ENCODE measurements around the gene PRCP.
"Not testable (repeated sequence)": the region's sequence is repeated elsewhere in the genome, so short reads cannot be mapped to it uniquely, and the experiment has no call there.

The PRCP gene

DNA sequence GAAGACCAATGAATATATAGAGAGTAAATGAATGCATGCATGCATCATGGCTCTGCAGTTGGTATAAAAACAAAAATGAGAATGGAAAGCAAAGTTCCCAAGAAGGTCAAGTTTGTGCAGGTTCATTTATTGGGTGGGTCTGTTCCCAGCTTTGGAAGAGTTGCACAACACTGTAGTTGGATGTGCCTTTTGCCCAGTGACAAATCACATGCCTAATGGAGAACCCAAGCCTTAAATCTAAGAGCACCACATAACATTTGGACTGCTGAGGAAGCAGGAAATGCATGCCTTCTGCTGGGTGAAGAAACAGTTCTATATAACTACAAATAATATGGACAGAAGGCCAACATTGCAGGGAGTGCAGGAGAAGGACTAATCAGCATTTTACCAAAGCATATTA, 30.6 kb downstream of the PRCP start:
- no peak for DNase-seq

- peak; percentile 94 for DNase-seq
These were observed 32.6 kb downstream of the PRCP start for GRCh38 chr11:82867495-82868082.

DNA sequence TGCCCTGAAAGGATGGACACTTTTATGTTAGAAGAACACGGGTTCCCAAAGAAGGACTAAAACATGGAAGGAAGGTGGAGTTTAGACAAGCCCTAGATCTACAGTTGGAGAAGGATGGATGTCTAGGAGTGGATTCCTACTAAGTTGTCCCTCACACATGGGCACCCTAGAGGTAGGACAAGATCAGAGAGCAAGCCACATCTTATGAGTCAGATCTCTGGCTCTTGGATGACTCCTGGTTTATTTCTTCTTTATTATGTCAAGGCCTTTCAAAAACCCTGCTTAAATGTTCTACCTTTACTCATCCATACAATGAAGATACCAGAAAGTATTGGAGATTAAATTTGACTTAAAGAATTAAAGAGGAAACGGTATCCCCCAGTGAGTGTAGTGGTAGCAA, 34.4 kb downstream of the PRCP start:
- no peak for DNase-seq

- DNase-seq, result peak; percentile 86
These were observed 36.0 kb downstream of the PRCP start for GRCh38 chr11:82864268-82864667.

GRCh38 chr11:82863209-82863608, 37.0 kb downstream of the PRCP start:
- no peak for DNase-seq

DNA sequence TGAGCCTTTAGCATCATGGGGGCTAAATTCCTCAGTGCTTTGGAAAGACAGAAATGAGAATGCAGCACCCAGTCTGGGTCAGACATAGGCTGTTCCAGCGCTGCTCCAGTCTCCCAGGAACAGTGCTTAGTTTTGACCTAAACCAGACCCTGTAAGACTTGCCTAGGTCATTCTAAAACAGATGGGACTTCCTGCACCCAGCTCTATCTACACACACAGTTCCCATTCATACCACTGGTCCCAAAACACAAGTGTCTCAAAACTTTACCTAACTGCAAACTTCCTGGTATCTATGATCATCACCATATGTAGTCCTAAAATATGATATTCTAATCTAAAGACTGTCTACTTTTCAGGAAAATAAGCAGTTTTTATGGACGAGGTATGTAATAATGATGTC, 37.9 kb downstream of the PRCP start:
- DNase-seq, result no peak

DNA sequence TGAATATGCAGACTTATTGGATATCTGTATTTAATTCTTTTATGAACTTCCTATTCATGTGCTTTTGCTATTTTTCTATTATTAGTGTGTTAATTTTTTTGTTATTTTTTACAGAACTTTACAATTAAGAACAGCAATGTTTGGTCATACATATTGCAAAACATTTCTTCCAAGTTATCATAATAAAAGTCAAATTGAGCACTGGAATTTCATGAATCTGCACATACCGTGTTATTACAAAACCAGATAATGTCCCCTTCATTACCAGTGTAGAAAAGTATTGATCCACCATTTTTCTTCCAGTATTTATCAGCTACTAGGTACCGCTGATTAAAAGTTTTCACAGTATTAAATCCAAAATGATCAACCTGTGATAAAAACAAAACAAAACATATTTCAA, 40.5 kb downstream of the PRCP start:
- DNase-seq, result no peak

- DNase-seq, result no peak
These were observed 41.6 kb downstream of the PRCP start for GRCh38 chr11:82858556-82859091.

DNA sequence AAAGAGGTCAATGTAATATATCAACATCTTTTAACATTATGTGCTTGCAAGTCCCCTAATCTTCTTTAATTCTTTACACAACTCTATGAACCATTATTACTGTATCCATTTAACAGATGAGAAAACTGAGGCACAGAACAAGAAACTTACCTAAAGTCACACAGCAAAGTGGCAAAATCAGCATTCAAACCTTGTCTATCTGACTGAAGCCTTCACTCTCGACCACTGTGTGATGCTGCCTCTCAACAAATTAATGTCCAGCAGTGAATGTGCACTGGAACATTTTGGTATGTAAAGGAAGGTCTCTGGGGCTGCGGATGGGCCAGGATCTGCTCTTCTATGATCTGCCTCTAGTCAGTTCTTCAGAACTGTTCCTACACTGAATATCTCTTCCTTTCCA, 42.1 kb downstream of the PRCP start:
- no peak for DNase-seq

DNA sequence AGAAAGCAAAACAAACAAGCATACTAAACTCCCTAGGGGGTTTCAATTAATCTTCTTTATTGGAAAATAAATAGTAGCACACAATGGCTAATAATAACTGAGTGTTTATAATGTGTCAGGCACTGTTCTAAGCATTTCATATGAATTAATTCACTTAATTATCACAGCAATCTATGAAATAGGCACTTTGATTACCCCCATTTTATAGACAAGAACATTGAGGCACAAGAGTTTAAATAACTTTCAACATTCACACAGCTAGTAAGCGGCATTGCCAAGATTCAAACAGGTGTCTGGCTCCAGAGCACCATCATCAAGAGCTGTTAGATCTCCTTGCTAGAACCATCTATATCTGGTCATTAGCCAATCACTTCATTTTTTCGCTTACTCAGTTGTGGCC, 43.1 kb downstream of the PRCP start:
- DNase-seq, result no peak

- DNase-seq, result no peak
These were observed 44.6 kb downstream of the PRCP start for GRCh38 chr11:82855616-82856015.

- not testable (repeated sequence) for DNase-seq
These were observed 45.3 kb downstream of the PRCP start for GRCh38 chr11:82854916-82855315.

DNA sequence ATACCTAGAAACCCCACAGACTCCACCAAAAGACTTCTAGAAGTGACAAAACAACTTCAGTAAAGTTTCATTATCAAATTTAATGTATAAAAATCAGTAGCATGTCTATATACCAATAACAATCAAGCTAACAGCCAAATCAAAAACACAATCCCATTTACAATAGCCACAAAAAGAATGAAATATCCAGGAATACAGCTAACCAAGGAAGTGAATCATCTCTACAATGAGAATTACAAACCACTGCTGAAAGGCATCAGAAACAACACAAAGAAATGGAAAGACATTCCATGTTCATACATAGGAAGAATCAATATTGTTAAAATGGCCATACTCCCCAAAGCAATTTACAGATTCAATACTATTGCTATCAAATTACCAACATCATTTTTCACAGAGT, 46.0 kb downstream of the PRCP start:
- no peak for DNase-seq

GRCh38 chr11:82848829-82849228, 51.4 kb downstream of the PRCP start:
- no peak for DNase-seq

DNA sequence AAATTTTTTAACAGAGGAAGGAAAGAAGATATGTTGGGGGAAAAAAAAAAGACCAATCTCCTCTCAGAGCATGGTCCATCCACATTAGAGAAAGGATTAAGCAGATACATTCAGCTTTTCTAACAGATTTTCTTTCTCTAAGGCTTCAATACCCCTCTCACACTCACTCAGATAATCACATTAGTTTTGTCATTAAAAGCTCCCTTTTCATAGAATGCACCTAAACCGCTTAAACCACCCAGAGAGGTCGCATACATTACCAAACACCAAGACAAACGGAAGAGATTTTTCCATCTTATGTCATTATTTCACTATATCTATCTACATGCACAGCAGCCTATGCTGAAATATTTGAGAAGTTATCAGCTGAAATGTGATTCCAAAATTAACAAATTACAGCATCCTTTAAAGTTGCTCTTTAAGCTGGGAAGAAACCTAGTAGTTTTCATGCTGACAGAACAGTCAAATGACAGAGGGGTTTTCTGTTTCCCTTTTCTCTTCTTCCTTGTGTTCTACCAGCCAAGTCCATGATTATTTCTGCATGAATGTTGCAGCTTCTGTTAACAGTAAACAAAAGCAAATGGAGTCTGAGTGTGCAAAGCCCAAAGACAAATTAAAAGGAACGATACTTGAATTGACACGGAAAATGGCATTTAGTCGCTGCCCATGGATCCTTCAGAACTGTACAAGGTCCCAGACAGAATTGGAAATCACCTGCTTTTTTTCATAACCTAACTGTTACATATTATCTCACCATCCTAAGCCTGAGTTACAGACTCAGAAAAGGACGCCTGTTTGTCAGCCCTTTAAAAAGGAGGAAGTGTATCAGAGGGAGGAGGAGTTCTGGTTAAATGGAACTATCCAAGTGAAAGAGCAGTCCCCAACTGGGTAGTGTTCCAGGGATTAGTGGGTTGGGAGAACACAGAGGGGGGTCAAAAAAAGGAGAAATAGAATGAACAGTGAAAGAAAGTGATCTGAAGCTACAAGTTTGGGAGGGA, 54.6 kb downstream of the PRCP start:
- DNase-seq, result peak; percentile 29

GRCh38 chr11:82843057-82843795, 57.0 kb downstream of the PRCP start:
- DNase-seq, result no peak

GRCh38 chr11:82842019-82842418, 58.2 kb downstream of the PRCP start:
- no peak for DNase-seq

- no peak for DNase-seq
These were observed 62.6 kb downstream of the PRCP start for GRCh38 chr11:82837650-82838049.

DNA sequence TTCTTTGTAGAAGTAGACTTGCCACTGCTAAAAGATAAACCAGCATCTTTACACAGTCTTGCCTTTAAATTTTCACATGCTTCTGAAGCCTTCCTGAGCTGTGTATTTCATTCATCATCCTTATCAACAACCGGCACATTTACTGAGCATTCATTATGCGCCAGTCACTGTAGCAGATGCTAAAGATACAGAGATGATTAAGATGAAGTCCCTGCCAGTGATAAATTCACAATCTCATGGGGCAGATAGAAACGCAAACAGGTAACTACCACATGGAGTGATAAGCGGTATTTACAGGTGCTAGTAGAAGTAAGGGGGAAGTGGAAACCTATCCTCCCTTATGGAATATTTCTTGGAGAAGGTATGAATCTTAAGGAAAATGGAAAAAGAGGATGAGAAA, 67.2 kb downstream of the PRCP start:
- peak; percentile 51 for DNase-seq

DNA sequence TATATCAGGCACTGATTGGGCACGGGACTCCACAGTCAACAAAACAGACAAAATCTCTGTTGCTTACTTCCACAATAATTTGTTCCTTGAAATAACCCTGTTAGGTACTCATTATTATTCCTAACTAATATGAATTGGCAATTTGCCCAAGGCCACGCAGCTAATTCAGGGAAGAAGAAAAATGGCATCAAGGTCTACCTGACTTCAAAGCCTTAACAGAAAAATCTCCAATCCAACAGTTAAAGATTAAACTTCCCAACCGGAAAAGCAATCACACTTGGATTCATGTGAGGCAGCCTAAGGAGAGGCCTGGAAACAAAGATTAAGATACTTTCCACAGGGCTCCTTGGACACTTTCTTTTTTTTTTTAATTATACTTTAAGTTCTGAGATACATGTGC, 68.9 kb downstream of the PRCP start:
- DNase-seq, result no peak

GRCh38 chr11:82830746-82831145, 69.5 kb downstream of the PRCP start:
- DNase-seq, result no peak

GRCh38 chr11:82829101-82829500, 71.1 kb downstream of the PRCP start:
- no peak for DNase-seq

- DNase-seq, result no peak
These were observed 71.8 kb downstream of the PRCP start for GRCh38 chr11:82828472-82828871.

Measured in hematopoietic multipotent progenitor cell treated with erythropoietin and hydrocortisone succinate and interleukin-3 and kit ligand, for 4 days (in vitro differentiated cells).